GM19463 (cell line): ENCODE results near the gene AARS1.
"Not testable (repeated sequence)": the region's sequence is repeated elsewhere in the genome, so short reads cannot be mapped to it uniquely, and the experiment has no call there.

ENCODE experiments used
- ATAC-seq: cut with Tn5 transposase; IDR thresholded peaks from one replicate; pipeline ENCODE4 v1.9.1; 2021; ENCODE audit warnings: mild to moderate bottlenecking, moderate library complexity; ENCODE audit not compliant: unreplicated experiment

The AARS1 gene

DNA sequence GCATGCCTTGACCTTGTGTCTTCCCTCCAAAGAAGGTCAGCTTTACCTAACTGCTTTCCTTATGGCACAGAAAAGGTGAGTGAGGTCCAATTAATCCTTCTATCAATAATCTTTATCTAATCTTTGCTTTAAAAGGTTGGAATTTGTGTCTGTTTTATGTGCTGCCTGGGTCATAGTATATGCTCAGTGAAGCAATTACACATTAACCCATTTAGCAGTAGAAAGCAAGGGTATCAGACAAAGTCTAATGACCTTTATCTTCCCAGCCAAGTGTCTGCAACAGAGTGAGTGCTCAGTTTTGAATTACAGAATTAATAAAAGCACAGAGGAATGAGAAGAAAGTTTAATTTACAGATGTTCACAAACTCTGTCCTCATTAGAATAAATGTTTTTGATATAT, 63.3 kb downstream of the AARS1 start:
- not testable (repeated sequence) for ATAC-seq

DNA sequence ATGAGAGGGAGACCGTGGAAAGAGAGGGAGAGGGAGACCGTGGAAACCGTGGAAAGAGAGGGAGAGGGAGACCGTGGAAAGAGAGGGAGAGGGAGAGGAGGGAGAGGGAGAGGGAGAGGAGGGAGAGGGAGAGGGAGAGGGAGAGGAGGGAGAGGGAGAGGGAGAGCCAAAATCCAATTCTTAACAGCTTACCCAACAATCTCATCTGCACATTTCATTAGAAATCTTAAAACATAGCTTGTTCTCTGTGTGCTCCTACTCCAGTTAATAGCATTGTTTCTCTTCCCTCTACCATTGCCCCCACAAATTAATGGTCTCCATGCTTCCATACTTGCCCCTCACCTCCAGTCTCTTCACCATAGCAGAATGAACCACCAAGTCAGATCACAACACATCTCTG, 63.9 kb downstream of the AARS1 start:
- ATAC-seq: not testable (repeated sequence)

DNA sequence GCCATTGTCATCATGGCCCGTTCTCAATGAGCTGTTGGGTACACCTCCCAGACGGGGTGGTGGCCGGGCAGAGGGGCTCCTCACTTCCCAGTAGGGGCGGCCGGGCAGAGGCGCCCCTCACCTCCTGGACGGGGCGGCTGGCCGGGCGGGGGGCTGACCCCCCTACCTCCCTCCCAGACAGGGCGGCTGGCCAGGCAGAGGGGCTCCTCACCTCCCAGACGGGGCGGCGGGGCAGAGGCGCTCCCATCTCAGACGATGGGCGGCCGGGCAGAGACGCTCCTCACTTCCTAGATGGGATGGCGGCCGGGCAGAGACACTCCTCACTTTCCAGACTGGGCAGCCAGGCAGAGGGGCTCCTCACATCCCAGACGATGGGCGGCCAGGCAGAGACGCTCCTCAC, 64.7 kb downstream of the AARS1 start:
- ATAC-seq: not testable (repeated sequence)

DNA sequence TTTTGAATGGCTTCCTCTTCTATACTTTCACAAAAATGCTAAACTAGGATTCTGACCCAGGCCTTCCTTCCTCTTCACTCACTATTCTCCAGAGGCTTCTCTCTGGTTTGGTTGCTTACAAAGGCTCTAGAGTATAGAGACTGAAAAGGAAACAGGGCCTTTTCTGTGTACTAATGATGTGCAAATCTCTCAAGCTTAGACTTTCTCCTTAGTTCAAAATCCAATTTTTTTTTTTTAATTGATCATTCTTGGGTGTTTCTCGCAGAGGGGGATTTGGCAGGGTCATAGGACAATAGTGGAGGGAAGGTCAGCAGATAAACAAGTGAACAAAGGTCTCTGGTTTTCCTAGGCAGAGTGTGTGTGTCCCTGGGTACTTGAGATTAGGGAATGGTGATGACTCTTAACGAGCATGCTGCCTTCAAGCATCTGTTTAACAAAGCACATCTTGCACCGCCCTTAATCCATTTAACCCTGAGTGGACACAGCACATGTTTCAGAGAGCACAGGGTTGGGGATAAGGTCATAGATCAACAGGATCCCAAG, 65.3 kb downstream of the AARS1 start:
- ATAC-seq: not testable (repeated sequence)

DNA sequence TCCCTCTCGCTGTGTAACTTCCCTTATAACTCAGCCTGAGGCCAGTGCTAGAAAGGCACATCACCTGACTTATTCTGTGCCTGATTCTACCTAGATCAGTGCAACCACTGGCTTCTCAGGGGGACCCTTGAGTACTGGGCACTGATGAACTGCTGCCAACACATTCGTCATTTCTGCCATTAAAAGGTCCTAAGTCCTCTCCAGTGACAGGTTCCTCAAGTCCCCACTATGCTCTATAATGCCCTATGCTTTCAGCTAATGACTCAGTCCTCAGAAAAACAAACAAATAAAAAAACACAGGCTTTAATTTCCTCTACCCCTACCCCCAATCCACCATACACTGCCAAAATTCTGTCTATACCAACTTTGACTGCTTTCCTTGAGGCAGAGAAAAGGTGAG, 66.1 kb downstream of the AARS1 start:
- ATAC-seq: not testable (repeated sequence)

DNA sequence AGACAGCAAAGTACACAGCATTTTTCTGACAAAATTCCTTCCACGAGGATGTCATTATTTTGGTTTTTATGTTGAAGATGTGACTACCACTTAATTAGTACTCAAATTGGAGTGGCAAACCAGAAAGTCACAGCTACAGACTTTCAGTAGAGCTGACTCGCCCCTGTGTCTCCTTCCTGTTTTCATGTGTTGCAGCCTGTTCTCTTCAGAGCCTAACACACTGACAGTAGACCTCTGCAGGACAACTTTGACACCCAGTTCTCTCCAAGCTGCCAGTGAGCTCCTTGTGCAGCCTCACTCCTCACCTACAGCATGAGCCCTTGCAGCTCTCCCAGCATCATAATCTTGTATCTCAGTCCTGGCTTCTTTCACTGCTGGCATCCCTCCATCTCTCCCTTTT, 66.7 kb downstream of the AARS1 start:
- not testable (repeated sequence) for ATAC-seq

DNA sequence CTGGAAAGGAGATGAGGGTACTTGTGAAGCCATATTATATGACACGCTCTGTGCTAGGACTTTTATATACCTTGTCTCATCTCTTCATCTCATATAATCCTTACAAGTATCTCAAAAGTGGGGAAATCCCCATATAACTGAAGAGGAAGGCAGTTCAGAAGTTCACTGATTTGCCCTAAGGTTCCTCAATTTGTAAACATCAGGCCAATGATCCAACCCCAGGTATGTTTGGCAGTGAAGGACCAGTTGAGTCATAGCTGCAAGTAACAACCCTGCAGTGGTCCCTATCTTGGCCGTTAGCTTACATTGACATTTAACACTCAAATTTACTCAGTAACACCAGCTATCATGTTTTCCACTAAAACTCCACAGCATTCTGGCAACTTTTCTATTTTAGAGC, 70.7 kb downstream of the AARS1 start:
- not testable (repeated sequence) for ATAC-seq

DNA sequence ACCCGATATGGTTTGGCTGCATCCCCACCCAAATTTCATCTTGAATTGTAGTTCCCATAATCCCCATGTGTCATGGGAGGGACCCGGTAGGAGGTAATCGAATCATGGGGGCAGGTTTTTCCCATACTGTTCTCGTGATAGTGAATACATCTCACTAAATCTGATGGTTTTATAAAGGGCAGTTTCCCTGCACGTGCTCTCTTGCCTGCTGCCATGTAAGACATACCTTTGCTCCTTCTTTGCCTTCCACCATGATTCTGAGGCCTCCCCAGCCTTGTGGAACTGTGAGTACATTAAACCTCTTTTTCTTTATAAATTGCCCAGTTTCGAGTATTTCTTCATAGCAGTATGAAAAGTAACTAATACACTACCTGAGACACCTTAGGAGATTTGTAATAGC, 82.9 kb downstream of the AARS1 start:
- not testable (repeated sequence) for ATAC-seq

DNA sequence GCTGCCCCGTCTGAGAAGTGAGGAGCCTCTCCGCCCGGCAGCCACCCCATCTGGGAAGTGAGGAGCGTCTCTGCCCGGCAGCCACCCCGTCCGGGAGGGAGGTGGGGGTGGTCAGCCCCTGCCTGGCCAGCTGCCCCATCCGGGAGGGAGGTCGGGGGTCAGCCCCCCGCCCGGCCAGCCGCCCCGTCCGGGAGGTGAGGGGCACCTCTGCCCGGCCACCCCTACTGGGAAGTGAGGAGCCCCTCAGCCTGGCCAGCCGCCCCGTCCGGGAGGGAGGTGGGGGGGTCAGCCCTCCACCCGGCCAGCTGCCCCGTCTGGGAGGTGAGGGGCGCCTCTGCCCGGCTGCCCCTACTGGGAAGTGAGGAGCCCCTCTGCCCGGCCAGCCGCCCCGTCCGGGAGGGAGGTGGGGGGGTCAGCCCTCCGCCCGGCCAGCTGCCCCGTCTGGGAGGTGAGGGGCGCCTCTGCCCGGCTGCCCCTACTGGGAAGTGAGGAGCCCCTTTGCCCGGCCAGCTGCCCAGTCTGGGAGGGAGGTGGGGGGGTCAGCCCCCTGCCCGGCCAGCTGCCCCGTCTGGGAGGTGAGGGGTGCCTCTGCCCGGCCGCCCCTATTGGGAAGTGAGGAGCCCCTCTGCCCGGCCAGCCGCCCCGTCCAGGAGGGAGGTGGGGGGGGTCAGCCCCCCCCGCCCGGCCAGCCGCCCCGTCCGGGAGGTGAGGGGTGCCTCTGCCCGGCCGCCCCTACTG, 84.5 kb downstream of the AARS1 start:
- ATAC-seq: not testable (repeated sequence)

DNA sequence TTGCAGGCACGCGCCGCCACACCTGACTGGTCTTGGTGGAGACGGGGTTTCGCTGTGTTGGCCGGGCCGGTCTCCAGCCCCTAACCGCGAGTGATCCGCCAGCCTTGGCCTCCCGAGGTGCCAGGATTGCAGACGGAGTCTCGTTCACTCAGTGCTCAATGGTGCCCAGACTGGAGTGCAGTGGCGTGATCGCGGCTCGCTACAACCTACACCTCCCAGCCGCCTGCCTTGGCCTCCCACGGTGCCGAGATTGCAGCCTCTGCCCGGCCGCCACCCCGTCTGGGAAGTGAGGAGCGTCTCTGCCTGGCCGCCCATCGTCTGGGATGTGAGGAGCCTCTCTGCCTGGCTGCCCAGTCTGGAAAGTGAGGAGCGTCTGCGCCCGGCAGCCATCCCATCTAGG, 85.3 kb downstream of the AARS1 start:
- ATAC-seq: not testable (repeated sequence)

DNA sequence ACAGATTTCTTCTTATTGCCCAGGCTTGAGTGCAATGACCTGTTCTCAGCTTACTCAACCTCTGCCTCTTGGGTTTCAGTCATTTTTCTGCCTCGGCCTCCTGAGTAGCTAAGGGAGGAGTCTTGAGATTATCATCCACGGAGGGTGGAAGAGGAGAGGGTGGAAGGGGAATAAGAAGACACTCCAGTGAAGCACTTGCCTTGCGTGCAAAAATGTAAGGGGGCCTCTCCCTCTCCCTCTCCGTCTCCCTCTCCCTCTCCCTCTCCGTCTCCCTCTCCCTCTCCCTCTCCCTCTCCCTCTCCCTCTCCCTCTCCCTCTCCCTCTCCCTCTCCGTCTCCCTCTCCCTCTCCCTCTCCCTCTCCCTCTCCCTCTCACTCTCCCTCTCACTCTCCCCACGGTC, 85.8 kb downstream of the AARS1 start:
- ATAC-seq: not testable (repeated sequence)
